ENCODE measurements around the gene NRIP2. TPM values are rescaled to one million over a fixed set of nuclear protein-coding genes. Genes with fewer than 3 reads are reported as not detected.

The NRIP2 gene
- not detected in 2 replicates for total RNA-seq (2014; rRNA removed; shearing (Covaris generic))

GRCh38 chr12:2834581-2835491 is at the start of gene NRIP2:
NRIP2 (minus strand) TSS chr12:2835035; CDS start chr12:2834983, 52 bp downstream.

GRCh38 chr12:2877047-2877952 is 42.5 kb upstream of the NRIP2 start, which contains the start of the genes FOXM1 and RHNO1:
FOXM1 (minus strand) TSS chr12:2877174; CDS start chr12:2874478, 2,696 bp downstream.
RHNO1 (plus strand) TSS chr12:2877223; CDS start chr12:2885367, 8,144 bp downstream.

GRCh38 chr12:2857021-2857431 is 22.2 kb upstream of the NRIP2 start, which contains the start of gene TEX52:
TEX52 (minus strand) TSS chr12:2857039; CDS start chr12:2857026, 13 bp downstream.

GRCh38 chr12:2812290-2813213 is 22.3 kb downstream of the NRIP2 start, which contains the start of gene ITFG2:
ITFG2 (plus strand) TSS chr12:2812668; CDS start chr12:2812761, 93 bp downstream.

GRCh38 chr12:2794736-2795289 is 40.0 kb downstream of the NRIP2 start, which contains the start of gene FKBP4:
FKBP4 (plus strand) TSS chr12:2794970; CDS start chr12:2795140, 170 bp downstream.

Other genes starting within 250 kb of the NRIP2 start
- 89.3 and 91.5 TPM in 2 replicates for gene FKBP4, start 40.1 kb downstream of the NRIP2 start, total RNA-seq (2014; rRNA removed; shearing (Covaris generic))
- gene ITFG2, start 22.4 kb downstream of the NRIP2 start, total RNA-seq (2014; rRNA removed; shearing (Covaris generic)) = 30.6 and 40.3 TPM in 2 replicates
- gene TEX52, start 22.0 kb upstream of the NRIP2 start, total RNA-seq (2014; rRNA removed; shearing (Covaris generic)) = not detected in 2 replicates
- 44.6 and 53.8 TPM in 2 replicates for gene FOXM1, start 42.1 kb upstream of the NRIP2 start, total RNA-seq (2014; rRNA removed; shearing (Covaris generic))
- 34.0 and 37.0 TPM in 2 replicates for gene RHNO1, start 42.2 kb upstream of the NRIP2 start, total RNA-seq (2014; rRNA removed; shearing (Covaris generic))
- 28.2 and 28.6 TPM in 2 replicates for gene TULP3, start 55.9 kb upstream of the NRIP2 start, total RNA-seq (2014; rRNA removed; shearing (Covaris generic))
- 38.1 and 47.5 TPM in 2 replicates for gene TEAD4, start 124.4 kb upstream of the NRIP2 start, total RNA-seq (2014; rRNA removed; shearing (Covaris generic))
- gene TSPAN9, start 242.3 kb upstream of the NRIP2 start, total RNA-seq (2014; rRNA removed; shearing (Covaris generic)) = 6.1 and 8.1 TPM in 2 replicates

Data from A375 (cell line).